NCI-H1436 (cell line): ENCODE results near the gene PRKACA.
A peak's percentile ranks its signal among the peaks of the same experiment; 100 is the strongest.

Experiments
- DNase-seq: peaks from one replicate; lab custom pipeline; 2025; lab: John Stamatoyannopoulos, UW

The PRKACA gene

DNA sequence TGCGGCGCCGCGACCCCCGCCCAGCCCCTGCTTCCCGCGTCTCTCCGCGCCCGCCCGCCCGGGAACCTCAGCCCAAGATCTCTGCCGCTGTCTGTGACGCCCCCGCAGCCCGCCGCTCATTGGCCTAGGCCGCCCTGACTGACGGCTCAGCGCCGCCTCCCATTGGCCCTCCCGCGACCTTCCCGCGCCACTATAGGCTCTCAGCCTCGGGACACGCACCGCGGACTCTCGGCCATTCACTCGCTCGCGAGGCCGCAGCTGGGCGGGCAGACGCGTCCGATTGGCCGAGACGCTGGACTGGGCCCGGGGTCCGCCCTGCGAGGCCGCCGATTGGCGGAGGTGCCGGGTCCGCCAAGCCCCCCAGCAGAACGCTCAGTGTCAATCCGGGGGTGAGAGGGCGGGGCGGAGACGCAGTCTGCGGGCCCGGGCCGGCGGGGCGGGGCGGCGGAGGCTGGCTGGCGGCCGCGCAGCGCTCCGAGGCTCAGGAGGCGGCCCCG is at the start of gene PRKACA:
Gene PRKACA (minus strand): TSS at position 95 of the 497 bp plus-strand sequence. CDS start 215 bp downstream, outside the sequence.
- peak; percentile 98 for DNase-seq

DNA sequence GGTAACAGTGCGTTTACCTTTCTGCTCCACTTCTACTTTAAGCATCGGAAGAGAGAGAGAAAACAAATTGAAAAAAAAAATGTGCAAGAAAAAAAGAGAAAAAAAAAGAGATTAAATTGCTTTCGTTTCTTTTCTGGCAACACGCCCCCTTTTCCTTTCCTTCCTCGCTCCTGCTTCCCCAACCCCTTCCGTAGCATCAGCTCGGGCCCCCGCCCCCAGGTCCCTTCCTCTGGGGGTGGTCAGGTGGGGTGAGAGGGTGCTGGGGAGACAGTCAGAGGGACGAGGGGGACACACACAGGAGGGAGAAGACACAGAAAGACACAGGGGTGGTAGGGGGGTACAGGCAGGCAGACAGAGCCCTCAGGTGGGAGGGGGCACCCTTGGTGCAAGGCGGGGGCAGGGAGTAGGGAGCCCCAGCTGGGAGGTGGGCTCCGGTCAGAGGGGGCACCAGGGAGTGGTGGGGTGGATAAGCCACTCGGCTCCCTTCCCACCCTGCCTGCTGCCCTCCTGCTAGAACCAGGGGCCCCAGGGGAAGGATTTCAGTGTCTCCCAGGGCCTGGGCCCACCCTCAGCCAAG is 49.5 kb upstream of the PRKACA start:
- DNase-seq: no peak

DNA sequence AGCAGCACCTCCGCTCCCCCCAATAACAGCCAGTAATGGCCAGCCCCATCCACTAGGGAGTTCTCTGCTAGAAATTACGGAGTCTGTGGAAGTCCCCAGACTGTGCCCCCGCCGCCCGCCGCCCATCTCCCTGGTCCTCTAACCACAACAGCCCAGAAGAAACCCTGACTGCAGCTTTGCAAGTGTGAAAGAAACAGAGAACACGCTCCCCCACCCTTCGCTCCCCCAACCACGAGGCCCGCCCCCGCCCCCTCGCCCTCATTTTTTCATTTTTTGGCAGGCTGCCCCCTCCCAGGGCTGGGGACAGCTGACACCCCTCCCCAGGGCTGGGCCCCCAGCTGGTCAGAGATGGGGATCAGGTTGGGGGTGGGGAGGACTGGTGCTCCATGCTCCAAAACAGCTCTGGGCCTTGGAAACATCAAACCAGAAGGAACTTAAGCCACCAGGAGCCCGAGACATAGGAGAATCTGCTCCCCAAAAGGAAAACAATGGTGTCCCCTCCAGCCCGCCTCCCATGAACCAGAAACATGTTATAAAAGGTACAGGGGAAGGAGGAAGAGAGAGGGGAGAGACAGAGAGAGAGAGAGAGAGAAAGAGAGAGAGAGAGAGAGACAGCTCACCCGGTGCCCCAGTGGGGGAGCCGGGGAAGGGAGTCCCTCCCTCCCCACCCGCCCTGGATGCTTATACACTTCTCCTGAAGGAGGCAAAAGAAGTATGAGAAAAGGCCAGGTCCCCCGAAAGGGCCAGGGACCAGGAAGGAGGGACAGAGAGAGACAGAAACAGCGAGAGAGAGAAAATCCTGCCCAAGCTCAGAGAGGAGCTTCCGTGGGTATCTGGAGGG is 48.6 kb upstream of the PRKACA start:
- no peak for DNase-seq

DNA sequence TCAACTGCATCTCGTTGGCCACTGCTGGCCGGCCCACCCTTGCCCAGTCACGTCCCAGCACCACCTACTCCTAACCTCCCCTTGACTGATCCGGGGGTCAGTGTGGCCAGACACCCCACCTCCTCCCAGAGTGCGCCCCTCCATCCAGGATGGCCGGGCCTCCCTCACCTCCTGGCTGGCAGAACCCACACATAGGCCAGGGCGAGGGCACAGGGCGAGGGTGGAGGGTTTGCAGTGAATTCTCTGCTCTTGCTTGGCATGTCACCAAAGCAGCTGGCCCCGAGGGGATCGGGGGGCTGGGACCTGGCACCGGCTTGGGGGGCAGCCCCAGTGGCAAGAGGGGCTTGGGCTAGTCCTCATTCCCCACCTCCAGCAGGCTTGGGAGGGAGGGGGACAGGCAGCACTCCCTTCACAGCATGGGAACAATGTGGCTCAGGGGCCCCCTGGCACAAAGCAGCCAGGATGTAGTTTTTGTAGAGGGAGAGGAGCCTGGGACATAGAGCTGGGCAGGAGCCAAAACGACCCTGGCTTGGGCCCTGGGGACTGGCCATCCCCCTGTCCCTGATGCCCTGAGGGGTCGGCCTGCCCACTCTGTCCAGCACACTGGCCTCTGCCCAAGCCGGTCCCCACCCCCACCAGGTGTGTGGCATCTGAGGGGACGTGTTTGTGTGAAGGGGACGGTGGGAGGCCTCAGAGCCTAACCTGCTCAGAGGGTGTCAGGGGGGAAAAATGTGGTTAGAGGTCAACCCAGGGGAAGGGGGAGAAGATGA is 47.3 kb upstream of the PRKACA start:
- DNase-seq: no peak

DNA sequence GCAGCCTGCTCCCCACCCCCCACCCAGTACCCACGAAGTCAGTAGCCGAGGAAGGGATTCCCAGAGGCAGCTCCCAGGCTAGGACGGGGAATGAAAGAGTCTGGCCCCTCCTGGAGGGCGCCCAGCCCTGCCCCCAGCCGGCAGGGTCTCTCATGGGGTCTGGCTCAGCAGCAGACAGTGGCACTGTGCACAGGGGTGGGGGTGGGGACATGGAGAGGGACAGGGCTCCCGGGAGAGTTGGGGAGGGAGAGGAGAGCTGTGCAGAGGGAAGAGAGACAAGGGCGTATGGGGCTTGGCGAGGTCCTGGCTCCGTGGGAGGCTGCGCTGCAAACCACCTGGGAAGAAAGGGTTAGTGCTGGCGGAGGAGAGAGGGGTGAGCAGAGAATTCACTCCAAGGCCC is 46.5 kb upstream of the PRKACA start:
- DNase-seq: no peak

DNA sequence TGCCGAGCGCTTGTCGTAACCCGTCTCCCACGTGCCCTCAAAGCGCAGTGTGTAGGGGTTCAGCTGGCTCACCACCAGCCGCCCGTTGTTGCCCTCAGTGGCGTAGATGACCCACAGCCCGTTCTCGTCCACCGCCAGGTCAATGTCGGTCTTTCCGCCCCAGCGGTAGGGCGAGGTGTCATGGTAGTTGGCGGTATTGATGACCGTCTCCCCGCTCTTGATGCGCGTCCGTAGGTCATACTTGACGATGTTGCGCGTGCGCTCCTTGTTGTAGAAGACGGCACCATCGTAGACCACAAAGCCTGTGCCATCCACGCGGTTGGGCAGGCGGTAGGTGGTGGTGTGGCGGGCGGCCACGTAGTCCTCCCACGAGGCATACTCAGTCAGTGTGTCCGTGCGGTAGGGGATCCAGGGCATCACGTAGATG is 45.3 kb upstream of the PRKACA start:
- no peak for DNase-seq

DNA sequence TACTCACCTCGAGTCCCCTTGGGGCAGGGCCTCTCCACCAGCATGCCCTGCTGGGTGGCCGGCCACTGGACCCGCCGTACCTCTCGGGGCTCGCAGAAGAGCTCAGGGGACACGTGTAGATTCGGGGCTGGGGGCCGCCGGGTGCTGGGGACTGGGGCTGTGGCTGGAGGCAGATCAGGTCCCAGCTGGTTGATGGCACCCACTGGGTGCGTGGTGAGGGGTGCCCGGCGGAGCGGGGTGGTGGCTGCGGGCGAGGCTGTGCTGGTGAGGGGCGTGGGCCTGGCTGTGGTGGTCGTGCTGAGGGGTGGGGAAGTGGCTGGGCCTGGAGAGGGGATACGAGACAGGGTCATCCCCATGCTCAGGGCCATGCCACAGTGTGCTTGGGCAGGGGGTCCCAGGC is 43.7 kb upstream of the PRKACA start:
- no peak for DNase-seq

DNA sequence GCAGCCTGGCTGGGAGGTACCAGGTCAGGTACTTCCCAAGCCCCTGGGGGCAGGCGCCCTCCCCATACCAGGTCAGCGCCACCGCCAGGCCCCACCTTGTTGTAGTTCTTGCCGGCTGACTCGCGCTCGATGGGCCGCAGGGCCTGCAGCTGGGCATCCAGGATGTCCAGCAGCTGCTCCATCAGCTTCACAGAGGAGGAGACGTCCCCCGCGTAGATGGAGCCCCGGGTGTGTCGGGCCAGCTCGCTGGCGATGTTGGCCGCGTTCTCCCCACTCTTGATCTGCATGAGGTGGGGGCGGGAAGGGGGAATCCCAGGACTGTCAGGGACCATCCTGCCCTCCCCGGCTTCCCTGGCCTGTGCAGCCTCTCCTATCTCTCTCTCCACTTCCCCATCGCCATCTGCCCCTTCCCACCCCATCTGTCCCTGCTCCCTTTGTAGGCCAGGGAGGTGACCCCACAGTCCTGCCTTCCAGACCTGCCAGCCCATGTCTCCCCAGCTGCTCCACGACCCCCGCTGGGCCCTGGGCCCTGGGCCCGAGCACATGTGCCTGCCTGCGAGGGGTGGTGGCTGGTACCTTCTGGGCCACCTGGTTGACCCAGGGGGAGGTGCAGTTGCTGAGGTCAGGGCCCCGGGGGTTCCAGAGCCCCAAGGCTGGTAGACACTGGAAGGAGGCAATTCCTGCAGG is 42.6 kb upstream of the PRKACA start:
- no peak for DNase-seq

DNA sequence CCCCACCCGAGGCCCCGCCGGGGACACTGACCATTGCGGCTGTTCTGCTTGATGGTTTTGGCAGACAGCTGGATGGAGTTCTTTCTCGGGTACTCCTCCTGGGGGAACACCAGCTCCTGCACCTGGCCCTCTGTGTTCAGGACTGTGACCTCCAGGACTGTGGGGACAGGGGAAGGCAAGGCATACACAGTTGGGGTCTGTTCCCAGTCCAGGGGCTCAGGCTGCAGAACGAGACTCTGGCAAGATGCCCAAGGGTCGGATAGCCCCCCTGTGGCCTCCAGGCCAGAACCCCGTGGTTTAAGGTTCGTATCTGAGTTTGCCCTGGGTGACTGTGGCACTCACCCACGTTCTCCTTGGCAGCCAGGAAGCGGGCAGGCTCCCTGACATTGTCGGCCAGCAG is 41.5 kb upstream of the PRKACA start:
- no peak for DNase-seq

DNA sequence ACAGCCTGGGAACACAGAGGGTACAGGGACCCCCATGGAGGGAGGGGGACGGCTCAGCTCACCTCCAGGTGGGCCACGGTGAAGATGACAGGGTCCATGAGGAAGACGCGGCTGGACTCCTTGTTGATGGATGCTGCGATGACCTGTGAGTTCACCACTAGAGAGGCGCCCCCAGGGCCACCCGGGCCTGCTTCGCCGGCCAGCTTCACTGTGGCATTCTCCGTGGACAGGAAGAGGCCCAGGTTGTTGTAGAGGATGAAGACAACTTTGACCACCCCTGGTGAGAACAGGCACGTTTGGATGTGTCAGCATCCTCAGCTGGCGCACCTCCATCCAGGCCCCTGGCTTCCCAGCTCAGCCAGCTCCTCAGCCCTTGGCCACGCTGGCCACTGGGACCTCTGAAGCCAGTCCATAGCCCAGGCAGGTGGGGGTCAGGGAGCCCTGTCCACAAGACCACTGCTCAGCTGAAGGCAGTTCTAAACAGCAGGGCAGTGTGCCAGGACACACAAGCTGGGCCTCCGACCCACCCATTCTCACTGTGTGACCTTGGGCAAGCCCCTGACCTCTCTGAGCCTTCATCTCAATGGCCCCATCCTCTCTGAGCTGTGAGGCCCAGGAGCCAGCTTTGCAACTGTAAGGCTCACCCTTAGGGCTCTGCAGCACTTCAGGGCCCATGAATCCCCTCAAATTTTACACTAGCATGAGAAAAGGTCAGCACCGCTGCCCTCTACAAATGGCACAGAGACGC is 40.9 kb upstream of the PRKACA start:
- no peak for DNase-seq

DNA sequence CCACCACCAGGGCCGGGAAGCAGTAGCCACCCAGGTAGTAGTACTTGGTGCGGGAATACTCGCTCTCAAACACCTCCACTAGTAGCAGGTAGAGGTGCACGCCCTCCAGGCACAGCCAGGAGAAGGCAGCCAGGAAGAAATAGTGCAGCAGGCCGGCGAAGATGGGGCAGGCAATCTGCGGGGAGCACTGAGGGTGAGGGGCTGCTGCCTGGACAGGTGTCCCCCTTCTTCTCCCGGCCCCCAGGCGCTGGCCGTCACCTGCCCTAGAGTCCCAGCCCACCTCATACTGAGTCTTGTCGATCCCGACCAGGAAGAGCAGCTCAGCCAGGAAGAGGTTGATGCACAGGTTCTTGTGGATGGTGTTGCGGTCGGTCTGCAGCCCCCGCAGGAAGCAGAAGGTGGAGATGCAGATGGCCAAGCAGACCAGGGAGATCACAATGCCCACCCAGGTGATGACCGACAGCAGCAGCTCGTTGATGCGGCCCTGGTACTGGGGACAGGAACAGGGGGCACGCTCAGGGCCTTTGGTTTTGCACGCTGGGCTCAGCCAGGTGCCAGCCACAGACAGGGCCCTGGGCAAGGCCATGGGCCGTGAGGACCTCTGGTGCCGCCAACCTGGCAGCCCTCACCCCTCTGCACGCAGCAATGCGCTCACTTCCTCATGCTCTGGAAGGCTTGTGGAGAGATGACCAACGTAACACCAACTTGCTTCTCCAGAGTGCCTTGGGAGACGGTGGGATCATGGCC is 39.6 kb upstream of the PRKACA start:
- DNase-seq: no peak

DNA sequence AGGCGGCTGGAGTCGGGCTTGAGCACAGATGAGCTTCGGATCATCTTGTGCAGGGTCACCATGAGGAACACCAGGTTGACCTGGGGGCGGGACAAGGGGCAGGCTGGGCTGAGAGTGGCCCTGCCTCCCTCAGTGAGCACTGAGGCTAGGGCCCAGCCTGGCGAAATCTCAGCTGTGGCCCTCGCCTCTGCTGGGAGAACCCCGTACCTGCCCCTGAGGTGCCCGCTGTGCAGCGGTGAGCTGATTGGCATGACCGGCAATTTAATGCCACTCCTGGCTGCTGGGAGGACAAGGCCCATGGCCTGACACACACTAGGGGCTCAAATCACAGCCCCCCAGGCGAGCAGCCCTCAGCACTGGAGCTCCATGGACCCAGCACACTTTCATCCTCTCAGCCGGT is 38.6 kb upstream of the PRKACA start:
- DNase-seq: no peak

DNA sequence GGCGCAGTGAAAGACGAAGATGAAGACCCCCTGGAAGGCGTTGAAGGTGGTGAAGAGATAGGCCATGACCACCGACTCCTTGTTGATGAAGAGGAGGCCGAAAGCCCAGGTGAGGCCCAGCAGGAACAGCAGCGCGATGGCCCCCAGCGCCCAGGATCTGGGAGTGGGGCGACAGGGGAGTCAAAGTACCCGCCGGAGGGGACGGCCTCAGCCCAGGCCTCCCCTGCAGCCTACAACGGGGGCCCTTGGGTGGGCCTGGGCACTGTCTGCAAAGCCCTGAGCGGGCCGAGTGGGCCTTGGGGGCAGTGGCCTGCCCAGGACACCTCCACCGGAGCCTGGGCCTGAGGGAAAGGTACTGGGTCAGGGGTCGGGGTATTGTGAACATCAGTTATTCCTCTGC is 37.8 kb upstream of the PRKACA start:
- no peak for DNase-seq

DNA sequence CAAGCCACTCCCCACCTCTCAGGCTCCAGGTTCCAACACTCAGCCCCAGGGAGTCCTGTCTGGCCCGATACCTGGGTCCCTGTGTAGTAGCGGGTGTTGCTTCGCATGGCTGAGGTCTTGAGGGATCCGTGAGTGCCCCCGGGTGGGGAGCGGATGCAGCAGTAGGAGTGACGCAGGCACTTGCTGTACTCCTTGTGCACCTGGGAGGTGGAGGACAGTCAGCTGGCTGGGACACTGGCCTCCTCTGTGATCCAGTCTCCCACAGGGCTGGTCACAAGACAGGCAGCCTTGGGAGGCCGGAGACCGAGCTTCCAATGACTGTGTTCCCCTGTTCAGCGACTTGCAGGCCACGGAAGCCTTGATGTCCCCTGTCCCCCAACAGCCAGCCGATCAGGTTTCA is 35.2 kb upstream of the PRKACA start:
- DNase-seq: no peak

DNA sequence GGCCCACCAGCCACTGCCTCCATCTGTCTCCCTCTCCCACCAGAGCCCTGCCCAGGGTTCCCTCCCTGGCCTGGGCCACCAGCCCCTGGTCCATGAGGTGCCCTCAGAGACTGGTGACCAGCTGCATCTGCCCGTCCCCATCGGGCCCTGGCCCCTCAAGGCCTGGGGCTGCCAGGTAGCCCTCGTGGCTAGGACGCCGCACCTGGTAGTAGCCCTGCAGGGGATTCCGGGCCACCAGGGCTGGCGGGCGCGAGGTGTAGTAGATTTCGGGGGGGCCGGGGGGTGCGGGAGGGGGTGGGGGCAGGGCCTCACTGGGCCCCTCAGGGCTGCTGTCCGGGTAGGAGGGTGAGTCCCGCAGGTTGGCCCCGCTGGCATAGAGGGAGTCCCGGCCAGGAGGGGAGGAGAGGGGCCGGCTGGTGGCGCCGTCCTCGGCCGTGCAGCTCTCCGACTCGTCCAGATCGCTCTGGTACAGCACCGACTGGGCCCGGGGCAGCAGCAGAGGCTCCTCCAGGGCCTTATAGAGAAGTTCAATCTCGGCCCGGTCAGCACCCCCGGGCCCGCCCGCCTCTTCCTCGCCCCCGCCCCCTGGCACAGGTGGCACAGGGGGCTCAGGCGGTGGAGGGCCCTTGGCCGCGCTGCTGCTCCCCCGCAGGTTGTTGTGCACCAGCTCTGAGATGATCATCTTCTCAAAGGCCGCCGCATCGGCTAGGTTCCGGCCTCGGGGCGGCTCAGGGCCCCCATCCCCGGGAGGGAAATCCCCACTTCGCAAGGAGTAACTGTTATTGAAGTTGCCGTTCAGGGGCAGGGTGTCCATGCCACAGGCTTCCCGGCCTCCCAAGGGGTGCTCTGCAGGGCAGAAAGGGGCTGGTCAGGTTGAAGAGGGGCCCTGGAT is 33.5 kb upstream of the PRKACA start:
- DNase-seq: no peak

DNA sequence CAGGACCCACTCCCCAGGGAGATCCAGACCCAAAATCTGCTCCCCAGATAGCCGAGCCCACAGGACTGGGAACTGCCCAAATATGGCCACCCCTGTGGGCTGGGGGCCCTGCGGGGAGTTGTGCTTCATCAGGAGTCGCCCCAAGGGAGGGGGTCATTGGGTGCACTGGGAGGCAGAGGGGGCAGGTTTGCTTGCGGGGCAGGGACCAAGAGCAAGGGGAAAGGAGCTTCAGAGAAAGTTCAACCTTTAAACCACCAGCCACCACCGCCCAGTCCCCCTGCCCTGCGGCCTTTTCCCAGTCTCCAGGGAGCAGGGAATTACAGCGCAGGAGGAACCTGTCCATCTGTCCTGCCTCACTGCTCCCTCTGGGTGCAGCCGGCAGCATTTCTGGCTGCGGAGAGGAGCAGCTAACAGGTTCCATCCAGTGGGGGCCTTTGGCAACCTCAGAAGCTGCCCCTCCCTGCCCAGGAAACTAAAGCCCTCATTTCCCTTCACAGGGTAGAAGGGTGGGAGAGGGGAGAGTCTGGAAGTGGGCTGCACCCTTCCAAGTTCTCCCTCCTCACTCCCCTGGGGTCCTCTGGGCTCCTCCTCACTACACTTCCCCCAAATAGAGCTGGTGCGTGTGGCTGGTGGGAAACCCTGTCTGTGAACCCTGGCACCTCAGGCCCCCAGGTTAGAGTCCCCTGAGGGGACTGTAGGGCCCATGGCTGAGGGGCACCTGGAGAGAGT is 32.6 kb upstream of the PRKACA start:
- DNase-seq: no peak

DNA sequence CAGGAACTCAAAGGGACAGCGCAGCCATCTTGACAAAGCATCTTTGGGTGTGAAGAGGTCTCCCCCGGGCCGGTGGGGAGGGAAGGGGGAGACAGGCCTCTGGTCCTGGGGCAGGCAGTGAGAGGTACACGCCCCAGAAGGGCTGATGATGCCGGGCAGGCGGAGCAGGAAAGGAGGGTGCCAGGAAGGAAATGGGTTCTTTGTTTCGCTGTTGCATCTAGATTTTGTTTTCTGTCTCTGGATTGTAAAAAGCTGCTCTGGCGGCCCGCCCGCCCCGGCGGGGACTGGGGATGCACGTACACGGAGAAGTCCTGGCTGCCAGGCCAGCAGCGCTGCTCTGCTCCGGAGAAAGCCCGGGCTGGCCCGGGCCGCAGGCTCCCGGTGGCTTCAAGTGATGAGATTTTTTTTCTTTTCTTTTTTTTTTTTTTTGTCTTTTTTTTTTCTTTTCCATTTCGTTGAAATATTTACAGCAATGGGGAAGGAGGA is 32.0 kb upstream of the PRKACA start:
- DNase-seq: no peak

DNA sequence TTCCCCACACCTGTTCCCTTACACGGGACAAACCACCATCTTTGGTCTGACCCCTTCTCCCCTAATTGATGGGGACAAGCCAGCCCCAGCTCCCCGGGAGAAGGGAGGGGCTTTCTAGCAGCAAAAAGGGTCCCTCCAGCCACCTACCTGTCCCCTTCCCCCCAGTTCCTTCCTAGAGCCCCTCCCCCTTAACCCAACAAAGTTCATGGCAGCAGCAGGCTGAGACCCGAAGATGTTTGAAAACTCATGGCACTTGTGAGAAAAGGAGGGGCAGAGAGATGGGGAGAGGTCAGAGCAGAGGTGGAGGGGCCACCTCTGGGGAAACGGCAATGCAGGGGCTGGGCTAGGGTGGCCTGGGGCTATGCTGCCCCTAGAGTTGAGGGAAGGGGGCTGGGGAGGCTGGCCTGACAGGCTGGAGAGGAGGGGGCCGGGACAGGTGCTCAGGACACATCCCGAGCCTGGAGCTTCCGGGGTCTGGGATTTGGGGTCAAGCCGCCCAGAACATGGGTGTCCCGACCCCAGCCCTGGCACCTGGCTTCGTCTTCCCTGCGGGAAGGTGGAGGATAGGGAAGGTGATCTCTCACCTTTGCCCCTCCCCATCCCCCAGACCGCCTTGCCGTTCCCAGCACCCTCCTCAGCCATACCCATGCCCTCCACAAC is 31.3 kb upstream of the PRKACA start:
- DNase-seq: no peak
